Heart right ventricle (tissue), 16 donors: ENCODE data around the gene RANBP3L. TPM values are rescaled to one million over a fixed set of nuclear protein-coding genes. Genes with fewer than 3 reads are reported as not detected.

Experiments
- ATAC-seq, 8 donors: fragments of 200-7000 bp; cut with Tn5 transposase; one replicate each; pipeline ENCODE4 v1.9.1; 2020; ENCODE audit warnings: mild to moderate bottlenecking in 8 of 8, moderate library complexity in 8 of 8, moderate number of reproducible peaks in 1 of 8
- DNase-seq, 2 donors: peaks; one replicate each; pipeline ENCODE4 v3.0.0-alpha.2; 2020
- H3K27ac ChIP-seq, 10 donors: fragments of 200-600 bp; sonication (generic) in 2 of 10; one replicate each; pipeline versions ENCODE4 v1.5.0 to v1.8.0; 2020 to 2022; ENCODE audit warnings: mild to moderate bottlenecking in 3 of 10
- H3K27me3 ChIP-seq, 7 donors: fragments of 200-600 bp; one replicate each; pipeline ENCODE4 v1.8.0; 2021 to 2022; ENCODE audit warnings: mild to moderate bottlenecking in 2 of 7
- H3K36me3 ChIP-seq, 9 donors: fragments of 200-600 bp; sonication (generic) in 1 of 9; one replicate each; pipeline versions ENCODE4 v1.5.0 to v1.8.0; 2020 to 2022; ENCODE audit warnings: mild to moderate bottlenecking in 2 of 9
- H3K4me1 ChIP-seq, 9 donors: fragments of 200-600 bp; sonication (generic) in 1 of 9; one replicate each; pipeline versions ENCODE4 v1.5.0 to v1.8.0; 2020 to 2022; ENCODE audit warnings: mild to moderate bottlenecking in 4 of 9
- H3K4me3 ChIP-seq, 10 donors: fragments of 200-600 bp; sonication (generic) in 2 of 10; one replicate each; pipeline versions ENCODE4 v1.5.0 to v1.8.0; 2020 to 2022; ENCODE audit warnings: mild to moderate bottlenecking in 7 of 10, moderate library complexity in 2 of 10
- H3K9me3 ChIP-seq, 11 donors: fragments of 200-600 bp in 10 of 11; sonication (generic) in 2 of 11; one replicate each; pipeline versions ENCODE4 v1.5.0 to v1.8.0; 2013 to 2022; ENCODE audit warnings: mild to moderate bottlenecking in 2 of 11, control low read depth in 1 of 11, moderate library complexity in 1 of 11
- CTCF ChIP-seq, 9 donors: fragments of 200-600 bp; sonication (generic) in 2 of 9; IDR thresholded peaks; one replicate each; pipeline versions ENCODE4 v1.5.0 to v1.8.0; 2021 to 2022; ENCODE audit warnings: antibody characterized with exemption in 9 of 9, mild to moderate bottlenecking in 5 of 9, moderate library complexity in 1 of 9
- WGBS, 2 donors: extraction: QIAGEN DNeasy Blood & Tissue Kit; methylation state at CpG; one replicate each; pipeline ENCODE4 v1.1.7; 2013; ENCODE audit warnings: inconsistent platforms in 1 of 2; 5-methylcytosine and 5-hydroxymethylcytosine counted together
- intact Hi-C, 10 donors: fragments of 100-400 bp; cut with DNase I; formaldehyde crosslinking; loops; one replicate each; pipeline versions ENCODE4 v1.11.1 to v1.14.2; 2022
- polyA plus RNA-seq, 2 donors: library from polyadenylated mRNA; stranded (reverse); fragments of 200-250 nt; gene quantifications; one replicate each; pipeline ENCODE4 v1.2.3, GENCODE V29; 2013
- total RNA-seq, 10 donors: library from RNA; stranded (reverse); fragmentation: NEBNext Ultra II Directional in 3 of 10; extraction: Animal tissue kit (Norgen Biotek cat#: 25700) in 3 of 10; gene quantifications; one replicate each; pipeline versions ENCODE4 v1.2.1 to v1.2.4, GENCODE V29; 2021 to 2023
- donor health status: Arrhythmogenic right ventricular cardiomyopathy.
- donor health status: ischemic (EF 13 %, LVEDD 7.1; RV severe dilation, severe dysfunction).
- donor health status: healthy with polysubstance abuse.
- donor health status: DM: no; HTN: yes; CAD: no.
- donor health status: DM: no; HTN: no; CAD: no.
- donor health status: ischemic (EF 25% LVEDD 6.9; RV normal size, moderate dysfunction).
- donor health status: ischemic (EF 25% LVEDD 5.7; RV mildly dilated, moderate dysfunction).
- donor health status: healthy.
- donor health status: DM: yes; HTN: yes; CAD: no.
- donor health status: Ischemic cardiomyopathy.
- donor health status: ischemic (EF 35%, LVEDD 5.7; RV mildly dilated, moderate dysfunction).
- donor health status: nonischemic (EF 11% LVEDD 7.7; RV severe dilation, severe dysfunction).
- donor health status: DM: yes; HTN: yes; CAD: no.
- donor health status: PGD.
- donor health status: ischemic (EF 29% LVEDD 5.4; RV normal size, mild dysfunction).
- donor health status: nonischemic (EF 23%, LVEDD 6.1; RV moderate dilation, normal function).

The RANBP3L gene
- total and polyA plus RNA-seq, 12 donors, result 0.09 to 0.92 (median 0.49) TPM; not detected in 1

DNA sequence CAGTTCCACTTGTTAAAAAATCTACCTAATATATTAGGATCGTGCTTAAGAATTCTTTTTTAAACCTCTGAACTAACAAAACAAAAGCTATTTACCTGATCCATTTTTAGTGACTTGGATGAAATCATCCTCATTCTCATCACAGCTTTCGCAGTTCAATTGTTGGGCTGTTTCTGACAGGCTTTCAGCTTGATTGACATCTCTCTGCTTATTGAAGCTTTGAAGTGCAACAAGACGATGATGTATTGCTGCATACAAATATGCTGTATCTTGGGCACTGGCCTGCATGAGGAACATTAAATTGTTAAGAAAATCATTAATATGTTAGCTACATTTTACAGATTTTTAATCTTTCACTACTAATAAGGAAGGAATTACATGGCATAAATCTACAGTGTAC is 50.5 kb downstream of the RANBP3L start:
- Histone ChIP-seq H3K27ac (no peak overlapping the region), H3K36me3 (no peaks in the 10 kb centered on the region), H3K27me3 (no peaks in the 10 kb centered on the region), H3K9me3 (no peaks in the 10 kb centered on the region), H3K4me3 (no peak overlapping the region), H3K4me1 (peaks cover 0 to 7% (median 0%) of the 10 kb centered on the region in 9 donors)
- no peak for TF ChIP-seq CTCF (IDR thresholded peaks at IDR 0.05)
- 88 to 92% methylated on average over 3 of the region's 3 CpGs for WGBS, 2 donors
- DNase-seq (no peak), ATAC-seq (no peak)
- intact Hi-C loops, result no loop called here

DNA sequence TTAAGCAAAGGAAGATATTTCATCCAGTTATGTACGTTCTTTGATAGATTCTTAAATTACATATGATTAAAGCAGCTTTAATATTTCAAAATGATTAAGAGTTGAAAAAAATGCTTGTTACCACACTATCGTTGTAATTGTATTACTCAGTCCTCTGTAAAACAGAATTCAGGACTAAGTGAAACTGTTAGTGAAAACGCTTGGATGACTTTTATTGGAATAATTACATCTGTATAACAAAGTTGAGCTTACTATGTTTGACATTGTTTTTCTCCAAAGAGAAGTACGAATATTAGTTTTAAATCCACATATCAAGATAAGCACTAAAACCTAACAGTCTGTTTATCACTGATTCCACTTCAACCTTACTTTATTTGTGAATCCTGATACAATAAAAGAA is 51.3 kb downstream of the RANBP3L start:
- 88 to 96% methylated on average over 4 of the region's 4 CpGs for WGBS, 2 donors
- Histone ChIP-seq H3K9me3 (no peaks in the 10 kb centered on the region), H3K4me3 (no peak overlapping the region), H3K27me3 (no peaks in the 10 kb centered on the region), H3K4me1 (peaks cover 0 to 7% (median 0%) of the 10 kb centered on the region in 9 donors), H3K27ac (no peak overlapping the region), H3K36me3 (no peaks in the 10 kb centered on the region)
- no peak for TF ChIP-seq CTCF (IDR thresholded peaks at IDR 0.05)
- no peak for ATAC-seq
- no peak for DNase-seq
- intact Hi-C loops, result no loop called here

DNA sequence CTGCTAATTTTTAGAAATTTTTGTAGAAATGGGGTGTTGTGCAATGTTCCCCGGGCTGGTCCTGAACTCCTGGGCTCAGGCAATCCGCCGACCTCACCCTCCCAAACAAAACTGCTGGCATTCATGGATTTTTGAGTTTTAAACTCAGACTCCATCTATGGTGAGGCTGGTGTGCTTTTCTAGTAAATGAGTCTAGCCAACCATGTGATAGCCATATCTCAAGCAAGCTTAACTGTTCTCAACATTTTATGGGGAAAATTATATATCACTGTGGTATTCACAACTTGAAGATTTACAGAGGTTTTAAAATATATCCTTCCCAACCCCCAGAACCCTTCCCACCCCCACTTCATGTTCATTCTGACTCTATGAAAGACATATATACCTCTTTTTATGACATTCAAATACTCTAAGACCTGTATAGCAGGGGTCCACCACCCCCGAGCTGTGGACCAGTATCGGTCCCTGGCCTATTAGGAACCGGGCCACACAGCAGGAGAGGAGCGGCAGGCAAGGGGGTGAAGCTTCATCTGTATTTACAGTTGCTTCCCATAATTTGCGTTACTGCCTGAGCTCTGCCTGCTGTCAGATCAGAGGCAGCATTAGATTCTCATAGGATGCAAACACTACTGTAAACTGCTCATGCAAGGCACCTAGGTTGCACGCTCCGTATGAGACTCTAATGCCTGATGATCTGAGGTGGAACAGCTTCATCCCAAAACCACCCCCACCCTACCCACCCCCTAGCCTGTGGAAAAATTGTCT is 55.5 kb downstream of the RANBP3L start:
- Histone ChIP-seq H3K4me1 (peaks cover 0 to 10% (median 6%) of the 10 kb centered on the region in 9 donors), H3K27me3 (no peaks in the 10 kb centered on the region), H3K9me3 (no peaks in the 10 kb centered on the region), H3K4me3 (no peak overlapping the region), H3K36me3 (no peaks in the 10 kb centered on the region), H3K27ac (no peak overlapping the region)
- WGBS, 2 donors, result 91 to 93% methylated on average over 10 of the region's 10 CpGs
- TF ChIP-seq CTCF (IDR thresholded peaks at IDR 0.05), result no peak
- ATAC-seq, result no peak
- intact Hi-C loops, result loop anchor here in 4 of 10 donors (5.0 to 10.0 kb wide), 4 partner anchors 59 to 449 kb away; partner anchors contain the start of gene RANBP3L (in 3 of the 4)
- no peak for DNase-seq

- DNase-seq, result no peak
- Histone ChIP-seq H3K4me1 (peaks cover 0 to 26% (median 20%) of the 10 kb centered on the region in 9 donors), H3K27me3 (no peaks in the 10 kb centered on the region), H3K9me3 (no peaks in the 10 kb centered on the region), H3K36me3 (no peaks in the 10 kb centered on the region), H3K27ac (no peak overlapping the region), H3K4me3 (no peak overlapping the region)
- no peak for TF ChIP-seq CTCF (IDR thresholded peaks at IDR 0.05)
- WGBS, 2 donors, result 85 to 91% methylated on average over 3 of the region's 3 CpGs
- intact Hi-C loops, result loop anchor here in 4 of 10 donors (5.0 to 10.0 kb wide), 4 partner anchors 61 to 451 kb away; partner anchors contain the start of genes RANBP3L (in 3 of the 4), LMBRD2 (in 2 of the 4) and SKP2 (in 2 of the 4)
- ATAC-seq, result no peak
Measured at GRCh38 chr5:36244076-36244475, 57.6 kb downstream of the RANBP3L start.
